GM21825 (cell line): ENCODE measurements around the gene MALL.
"Not testable (repeated sequence)": the region's sequence is repeated elsewhere in the genome, so short reads cannot be mapped to it uniquely, and the experiment has no call there.

ENCODE experiments used
- ATAC-seq: cut with Tn5 transposase; IDR thresholded peaks from one replicate; pipeline ENCODE4 v1.9.1; 2021; ENCODE audit warnings: mild to moderate bottlenecking, moderate library complexity; ENCODE audit not compliant: unreplicated experiment

Gene MALL

GRCh38 chr2:110115291-110116032 is at the start of gene MALL:
Gene MALL (minus strand): TSS chr2:110115822. CDS start chr2:110115792, 30 bp downstream.
- no peak for ATAC-seq

DNA sequence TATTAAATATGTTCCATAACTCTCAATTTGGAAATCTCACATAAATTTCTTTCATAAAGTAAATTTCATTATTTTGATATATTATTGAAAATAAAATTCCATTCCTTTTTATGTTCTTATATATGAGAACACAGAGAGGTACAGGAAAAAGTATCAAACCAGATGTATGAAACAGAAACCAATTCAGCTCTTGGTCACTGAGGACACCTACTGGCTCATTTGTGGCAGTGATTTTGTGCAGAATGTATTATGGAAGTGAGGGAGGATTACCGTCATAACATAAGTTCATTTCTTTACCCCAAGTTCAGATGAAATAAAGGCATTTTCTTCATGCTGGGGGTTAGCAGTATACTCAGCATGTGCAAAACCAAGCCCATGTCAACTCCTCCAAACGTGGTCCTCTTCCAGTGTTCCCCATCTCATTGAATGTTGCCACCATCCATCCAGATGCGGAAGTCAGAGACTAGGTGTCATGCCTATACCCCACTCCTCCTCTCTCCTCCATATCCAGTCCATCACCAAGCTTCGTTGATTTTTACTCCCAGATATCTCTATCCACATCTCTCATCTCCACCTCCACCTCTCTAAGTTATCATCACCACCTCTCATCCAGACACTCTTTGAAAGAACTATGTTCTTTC is 41.7 kb upstream of the MALL start:
- peak; percentile 69 for ATAC-seq

DNA sequence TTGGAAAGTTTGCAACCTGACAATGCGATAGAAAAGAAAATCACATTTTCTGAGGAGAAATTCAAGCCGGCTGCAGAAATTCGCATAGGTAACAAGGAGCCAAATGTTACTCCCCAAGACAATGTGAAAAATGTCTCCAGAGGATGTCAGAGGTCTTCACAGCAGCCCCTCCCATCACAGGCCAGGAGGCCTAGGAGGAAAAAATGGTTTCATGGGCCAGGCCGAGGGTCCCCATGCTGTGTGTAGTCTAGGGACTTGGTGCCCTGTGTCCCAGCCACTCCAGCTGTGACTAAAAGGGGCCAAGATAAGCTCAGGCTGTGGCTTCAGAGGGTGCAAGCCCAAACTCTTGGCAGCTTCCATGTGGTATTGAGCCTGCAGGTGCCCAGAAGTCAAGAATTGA is 39.2 kb upstream of the MALL start:
- not testable (repeated sequence) for ATAC-seq

- ATAC-seq, result not testable (repeated sequence)
Observed at GRCh38 chr2:110154188-110154587, 38.6 kb upstream of the MALL start.

- ATAC-seq, result no peak
Observed at GRCh38 chr2:110153416-110153815, 37.8 kb upstream of the MALL start.

DNA sequence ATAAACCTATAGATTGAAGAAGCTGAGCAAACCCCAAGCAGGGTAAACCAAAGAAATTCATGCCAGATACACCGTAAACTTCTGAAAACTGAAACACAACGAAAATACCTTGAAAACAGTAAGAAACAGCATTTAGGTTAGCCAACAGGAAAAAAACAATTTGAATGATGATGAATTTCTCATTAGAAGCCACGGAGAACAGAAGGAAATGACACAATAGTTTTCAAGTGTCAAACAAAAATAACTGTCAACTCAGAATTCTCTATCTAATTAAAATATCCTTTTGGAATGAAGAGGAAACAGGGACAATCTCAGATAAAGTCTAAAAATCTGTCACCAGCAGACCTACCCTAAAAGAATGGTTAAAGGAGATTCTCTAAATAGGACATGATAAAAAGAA is 37.3 kb upstream of the MALL start:
- ATAC-seq, result no peak

GRCh38 chr2:110149330-110150220 is 34.0 kb upstream of the MALL start:
- ATAC-seq, result no peak

DNA sequence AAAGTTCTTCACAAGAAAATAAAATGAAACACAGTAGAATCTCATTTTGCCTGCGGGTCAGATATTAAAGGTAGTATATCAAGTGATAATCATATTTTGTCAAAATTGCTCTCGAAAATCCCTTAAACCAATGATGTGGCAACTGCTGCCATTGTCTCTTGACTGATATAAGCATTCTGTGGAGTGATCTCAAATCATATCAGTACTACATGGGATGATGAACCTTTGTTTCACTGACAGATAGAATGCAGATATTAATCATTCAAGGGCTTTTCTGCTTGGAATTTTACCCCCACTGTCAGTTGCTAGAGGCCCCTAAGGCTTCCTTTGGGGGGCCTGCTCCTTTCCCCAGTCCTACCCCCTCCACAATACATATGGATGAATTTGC is 31.3 kb upstream of the MALL start:
- ATAC-seq, result no peak

- ATAC-seq, result no peak
Observed at GRCh38 chr2:110146183-110146944, 30.7 kb upstream of the MALL start.

GRCh38 chr2:110143982-110144381 is 28.4 kb upstream of the MALL start:
- ATAC-seq, result no peak

DNA sequence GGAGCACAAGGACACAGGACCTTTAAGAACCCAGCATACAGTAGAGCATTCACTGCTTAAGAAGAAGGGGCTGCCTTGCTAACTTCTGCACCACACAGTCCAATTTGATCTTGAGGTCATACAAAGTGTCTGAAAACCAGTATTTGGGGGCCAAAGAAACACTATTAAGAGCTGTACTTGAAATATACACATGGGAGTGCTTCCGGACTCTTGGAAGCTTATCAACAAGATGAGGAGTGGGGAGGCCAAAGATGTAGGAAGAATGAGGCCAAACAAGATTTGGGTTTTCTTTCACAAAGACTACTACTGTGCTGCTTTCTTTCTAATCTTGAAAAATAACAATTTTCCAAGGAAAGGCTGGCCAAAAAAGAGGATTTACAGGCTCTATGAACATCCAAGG is 24.8 kb upstream of the MALL start:
- no peak for ATAC-seq

GRCh38 chr2:110134025-110134424 is 18.4 kb upstream of the MALL start:
- ATAC-seq, result no peak

DNA sequence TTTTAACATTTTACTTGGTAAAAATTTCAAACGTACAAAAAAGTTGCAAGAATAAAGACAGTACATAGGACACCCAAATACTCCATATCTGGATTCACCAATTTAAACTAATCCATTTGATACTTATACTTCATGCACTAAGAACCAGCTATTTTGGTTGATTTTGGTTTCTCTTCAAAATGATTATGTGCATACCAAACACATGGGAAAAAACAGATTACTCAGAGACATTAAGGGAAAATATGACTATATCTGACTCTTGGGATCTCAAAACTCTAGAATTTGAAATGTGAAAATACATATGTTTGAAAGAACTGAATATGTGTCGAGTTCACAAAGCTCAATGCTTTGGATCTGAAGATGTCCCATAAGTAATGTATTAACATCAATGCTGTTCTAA is 15.5 kb upstream of the MALL start:
- no peak for ATAC-seq

GRCh38 chr2:110130757-110131156 is 15.1 kb upstream of the MALL start:
- no peak for ATAC-seq

DNA sequence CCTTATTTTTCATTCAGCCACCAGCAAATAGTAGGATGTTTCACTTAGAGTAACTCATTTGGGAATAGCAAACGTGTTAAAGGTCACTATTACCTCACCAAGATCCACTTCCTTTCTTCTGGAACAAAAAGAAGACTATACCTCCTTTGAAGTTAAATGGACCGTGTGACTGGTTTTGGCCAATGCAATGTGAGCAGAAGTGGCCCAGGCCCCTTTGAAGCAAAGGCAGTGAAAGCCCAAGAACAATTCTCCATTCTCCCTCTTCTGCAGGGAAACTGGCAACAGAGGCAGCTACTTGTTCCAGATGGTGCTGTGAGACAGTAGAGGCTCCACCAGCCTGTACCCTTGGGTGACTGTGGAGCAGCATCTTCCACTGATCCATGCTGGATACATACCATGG is 11.3 kb upstream of the MALL start:
- ATAC-seq, result no peak

DNA sequence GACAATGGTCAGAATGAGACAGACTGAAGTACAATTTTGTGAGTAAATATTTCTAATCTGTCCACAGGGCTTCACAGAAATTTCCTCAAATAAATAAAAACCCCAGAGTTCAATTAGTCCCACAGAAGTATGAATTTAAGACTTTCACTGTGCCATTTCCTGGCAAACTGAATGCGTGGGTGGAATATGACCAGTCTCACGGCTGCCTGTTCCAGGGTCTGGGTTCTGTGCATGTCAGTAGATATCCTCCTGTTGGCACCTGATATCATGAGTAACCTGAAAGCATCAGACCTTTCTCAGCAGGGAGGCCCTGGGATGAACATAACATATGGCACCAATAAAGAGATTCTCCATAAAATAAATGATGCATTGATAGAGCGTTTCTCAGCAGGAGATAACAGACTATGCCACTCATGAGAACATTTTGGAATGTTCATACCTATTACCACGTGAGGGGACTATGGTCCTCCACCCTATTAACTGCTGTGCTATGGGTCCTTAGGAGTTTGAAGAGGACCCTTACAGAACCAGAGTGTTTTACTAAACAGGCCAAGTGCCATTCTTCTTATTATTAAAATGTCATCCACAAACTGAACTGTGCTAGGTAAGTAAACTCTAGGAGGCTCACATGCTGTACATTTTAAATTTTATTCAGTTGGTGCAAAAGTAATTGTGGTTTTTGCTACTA is 10.6 kb upstream of the MALL start:
- ATAC-seq, result no peak

GRCh38 chr2:110124939-110125691 is 9.5 kb upstream of the MALL start:
- no peak for ATAC-seq

DNA sequence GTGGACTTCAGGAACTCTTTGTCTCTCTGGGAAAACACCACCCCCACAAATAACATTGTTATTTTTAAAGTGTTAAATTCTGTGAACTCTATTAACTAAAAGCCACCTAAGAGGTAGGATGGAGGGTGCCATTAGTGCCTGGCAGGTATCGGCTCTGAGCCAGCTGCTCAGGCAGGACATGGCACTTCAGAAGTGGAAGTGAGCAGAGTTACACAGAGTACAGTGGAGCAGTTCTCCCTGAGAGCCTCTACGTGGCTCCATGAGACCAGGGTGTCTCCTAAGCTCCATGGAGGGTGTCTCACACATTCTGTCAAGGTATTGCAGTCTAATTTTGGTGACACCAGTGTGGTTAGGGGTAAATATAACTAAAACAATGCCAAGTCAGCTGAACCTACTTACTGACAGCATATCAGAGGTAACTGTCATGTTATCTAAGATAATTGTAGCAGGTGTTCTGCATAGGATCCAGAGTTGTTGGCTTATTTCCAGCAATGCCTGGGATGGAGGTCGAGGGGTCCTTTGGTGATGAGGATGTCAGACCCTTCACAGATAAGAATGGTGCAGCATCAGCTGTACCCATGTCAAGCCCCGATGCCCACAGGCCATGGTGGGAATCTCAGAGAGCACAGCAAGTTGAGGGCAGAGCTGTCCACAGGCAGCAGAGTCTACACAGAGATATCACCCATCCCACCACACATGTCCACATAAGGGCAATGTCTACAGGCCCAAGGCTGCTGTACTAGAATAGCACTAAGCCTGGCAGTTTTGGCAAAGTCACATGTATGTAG is 8.6 kb upstream of the MALL start:
- no peak for ATAC-seq

DNA sequence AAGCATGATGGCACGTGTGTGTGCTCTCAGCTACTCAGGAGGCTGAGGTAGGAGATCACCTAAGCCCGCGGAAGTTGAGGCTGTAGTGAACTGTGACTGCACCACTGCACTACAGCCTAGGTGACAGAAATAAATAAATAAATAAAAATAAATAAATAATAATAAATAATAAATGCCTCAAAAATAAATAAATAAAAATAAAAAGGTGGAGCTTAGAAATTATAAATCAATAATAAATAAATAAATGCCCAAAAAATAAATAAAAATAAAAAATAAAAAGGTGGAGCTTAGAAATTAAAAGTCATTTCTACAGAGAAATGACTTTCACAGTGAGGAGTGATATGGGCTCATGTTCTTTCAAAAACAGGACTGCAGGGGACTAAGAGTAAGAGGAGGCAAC is 6.0 kb upstream of the MALL start:
- ATAC-seq, result no peak
